Activated CD4-positive, CD25-positive, alpha-beta regulatory T cell treated with anti-CD3 and anti-CD28 coated beads, Interleukin-2, amount 50 U/mL, for 16 hours (primary cell): ENCODE measurements around the gene ROM1.
"Not testable (repeated sequence)": the region's sequence is repeated elsewhere in the genome, so short reads cannot be mapped to it uniquely, and the experiment has no call there.

ENCODE experiments used
- DNase-seq: peaks from one replicate; pipeline ENCODE4 v3.0.0-alpha.2; 2020; ENCODE audit warnings: low read depth, low spot score

ROM1 gene

DNA sequence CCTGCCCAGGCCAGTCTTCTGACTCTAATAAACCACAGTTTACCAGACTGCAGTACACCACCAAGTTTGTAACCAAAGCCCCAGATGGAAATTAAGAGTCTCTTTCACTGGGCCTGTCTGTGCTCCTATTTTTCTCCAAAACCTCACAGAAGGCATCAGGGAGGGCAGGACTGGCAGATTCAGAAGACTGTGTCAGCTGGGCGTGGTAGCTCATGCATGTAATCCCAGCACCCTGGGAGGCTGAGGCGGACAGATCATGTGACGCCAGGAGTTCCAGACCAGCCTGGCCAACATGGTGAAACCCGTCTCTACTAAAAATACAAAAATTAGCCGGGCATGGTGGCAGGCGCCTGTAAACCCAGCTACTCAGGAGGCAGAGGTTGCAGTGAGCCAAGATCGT is 27.7 kb upstream of the ROM1 start:
- not testable (repeated sequence) for DNase-seq

DNA sequence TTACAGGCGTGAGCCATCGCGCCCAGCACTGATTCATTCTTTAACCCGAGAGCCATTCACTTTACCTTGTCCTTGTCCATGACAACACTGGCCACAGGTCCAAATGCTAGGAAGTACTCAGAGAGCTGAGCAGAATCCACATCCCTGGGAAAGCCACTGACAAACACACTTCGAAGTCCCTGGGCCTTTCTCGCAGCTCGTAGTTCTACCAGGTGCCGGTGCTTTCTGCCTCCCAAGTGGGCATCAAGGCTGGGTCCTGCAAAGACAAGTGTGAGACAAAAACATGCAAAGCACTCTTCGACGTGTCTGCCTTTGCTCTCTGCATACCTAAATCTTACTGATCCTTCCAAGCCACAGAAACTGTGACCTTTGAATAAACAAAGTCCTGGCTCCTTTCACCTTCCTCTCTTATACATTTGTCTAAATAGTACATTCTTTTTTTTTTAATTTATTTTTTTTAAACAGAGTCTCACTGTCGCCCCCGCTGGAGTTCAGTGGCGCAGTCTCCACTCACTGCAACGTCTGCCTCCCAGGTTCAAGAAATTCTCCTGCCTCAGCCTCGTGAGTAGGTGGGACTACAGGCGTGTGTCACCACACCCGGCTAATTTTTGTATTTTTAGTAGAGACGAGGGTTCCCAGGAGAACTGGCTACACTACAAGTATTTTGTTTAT is 24.0 kb upstream of the ROM1 start:
- DNase-seq, result no peak

DNA sequence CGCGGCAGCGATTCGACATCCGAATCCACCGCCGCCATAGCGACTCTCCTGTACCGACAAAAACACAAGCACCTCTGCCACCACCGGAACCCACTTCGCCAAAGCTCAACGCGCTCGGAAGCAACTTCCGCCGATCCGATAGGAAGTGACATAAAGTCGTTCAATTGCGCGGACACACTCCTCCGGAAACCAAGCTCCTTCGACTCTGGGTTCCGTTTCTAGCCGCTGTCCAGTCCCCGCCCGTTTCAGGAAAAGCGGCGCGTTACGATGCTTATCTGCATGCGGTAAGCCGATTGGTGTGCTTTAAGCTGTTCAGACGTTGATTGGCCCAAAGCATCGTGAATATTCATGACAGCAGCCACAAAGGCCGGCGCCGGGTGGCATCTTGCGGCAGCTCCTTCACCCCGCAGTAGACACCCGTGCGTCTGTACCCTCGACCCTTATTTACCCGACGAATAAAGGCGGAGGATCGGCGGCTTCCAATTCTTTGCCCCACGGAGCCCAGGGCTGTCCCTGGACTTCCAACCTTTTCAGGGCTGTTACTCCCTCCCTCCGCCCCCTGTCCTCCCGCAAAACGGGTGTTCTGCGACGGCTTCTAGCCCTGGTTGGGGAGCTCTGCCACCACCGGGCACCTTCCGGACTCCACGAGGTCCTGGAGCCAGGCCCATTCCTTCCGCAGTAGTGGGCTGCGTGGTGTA is 21.5 kb upstream of the ROM1 start, which contains the start of gene TUT1:
TSS of gene TUT1 (minus strand) at position 76 of the 698 bp plus-strand sequence. CDS start at position 38, 38 bp downstream.
- peak; percentile 96 for DNase-seq

DNA sequence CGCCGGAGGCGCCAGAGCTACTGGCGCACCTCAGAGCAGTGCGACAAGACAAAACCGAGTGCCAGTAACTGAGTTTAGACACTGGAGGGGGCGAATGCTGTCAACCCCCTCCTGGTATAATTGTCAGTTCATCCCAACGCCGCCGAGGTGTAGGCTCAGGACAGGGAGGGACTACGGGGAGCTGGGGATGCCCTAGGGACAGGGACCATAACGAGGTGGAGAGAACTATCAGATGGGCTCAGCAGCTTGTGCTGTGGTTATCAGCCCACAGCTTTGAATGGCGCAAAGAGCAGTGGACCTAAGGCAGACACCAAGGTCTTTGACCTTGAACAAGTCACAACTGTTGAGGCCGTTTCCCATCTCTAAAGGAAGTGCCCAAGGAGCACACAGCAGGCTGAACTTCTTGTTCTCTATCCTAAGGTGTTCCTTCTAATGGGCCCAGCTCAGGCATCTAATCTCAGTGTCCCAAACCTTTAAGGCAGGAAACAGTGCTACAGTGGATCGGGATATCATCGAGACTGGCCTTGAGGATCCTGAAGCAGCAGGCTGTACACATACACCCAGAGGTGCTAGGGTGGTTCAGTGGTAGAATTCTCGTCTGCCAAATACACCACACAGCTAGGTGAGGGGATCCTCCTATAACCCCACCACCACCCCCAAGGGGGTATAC is 20.8 kb upstream of the ROM1 start:
- no peak for DNase-seq

DNA sequence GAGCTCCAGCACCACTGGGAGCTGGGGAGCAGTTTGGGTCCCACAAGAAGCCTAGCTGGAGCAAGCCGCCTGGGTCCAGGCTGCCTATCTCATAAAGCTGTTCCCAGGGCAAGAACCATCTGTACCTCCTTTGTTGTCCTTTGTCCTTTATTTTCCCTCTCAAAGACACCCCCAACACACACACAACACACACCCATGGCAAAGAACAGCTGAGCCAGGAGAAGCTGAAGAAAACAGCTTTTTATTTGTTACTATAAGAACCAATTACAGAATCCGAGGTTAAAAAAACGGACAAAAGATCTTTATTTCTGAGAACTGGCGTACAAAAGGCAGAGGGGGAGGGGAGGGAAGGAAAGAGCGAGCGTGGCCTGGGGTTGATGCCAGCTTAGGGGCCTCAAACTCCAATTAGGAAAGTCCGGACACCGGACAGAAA is 20.1 kb upstream of the ROM1 start:
- DNase-seq, result no peak

DNA sequence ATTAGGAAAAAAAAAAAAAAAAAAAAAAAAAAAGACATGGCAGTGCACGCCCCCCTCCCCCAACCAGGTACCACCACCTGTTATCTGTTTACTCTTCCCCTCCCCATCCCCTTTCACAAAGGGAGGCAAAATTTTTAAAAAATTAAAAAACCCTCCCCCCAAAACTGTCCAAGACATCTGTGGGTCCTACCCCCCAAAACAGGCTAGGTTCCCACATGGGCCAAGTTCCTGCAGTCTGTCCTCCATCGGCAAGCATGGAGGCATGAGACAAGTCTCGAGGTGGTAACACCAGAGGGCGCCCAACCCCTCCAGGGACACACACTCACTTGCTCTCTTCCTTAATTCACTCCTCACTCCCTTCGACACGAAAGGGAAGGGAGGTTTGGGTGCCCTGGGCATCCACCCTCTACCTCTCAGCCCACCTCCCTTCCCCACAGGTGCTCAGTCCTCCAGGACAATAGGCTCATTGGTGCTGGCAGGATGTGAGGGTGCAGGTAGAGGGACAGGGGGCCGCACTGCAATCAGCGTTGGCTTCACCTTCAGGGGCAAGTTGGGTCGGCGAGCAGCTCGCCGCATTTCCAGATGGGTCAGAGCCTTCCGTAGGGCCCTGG is 19.5 kb upstream of the ROM1 start:
- peak; percentile 55 for DNase-seq

DNA sequence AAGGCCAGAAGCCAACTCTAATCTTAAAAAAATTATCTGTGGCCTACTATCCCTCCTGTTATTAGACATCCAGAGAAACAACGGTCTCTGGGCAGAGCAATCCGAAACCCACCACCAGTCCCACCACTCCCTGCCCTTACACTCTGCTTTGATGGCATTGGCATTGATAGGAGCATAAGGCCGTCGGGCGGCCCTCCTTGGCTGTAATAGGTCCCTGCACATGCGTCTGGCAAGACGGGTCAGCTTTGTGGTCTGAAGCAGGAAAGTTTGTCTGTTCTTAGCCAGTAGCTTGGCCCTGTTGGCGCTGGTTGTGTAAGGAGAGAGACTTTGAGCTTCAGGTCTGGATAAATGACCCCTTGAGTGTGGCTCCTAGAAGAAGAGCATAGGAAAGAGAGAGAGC is 17.9 kb upstream of the ROM1 start:
- no peak for DNase-seq

DNA sequence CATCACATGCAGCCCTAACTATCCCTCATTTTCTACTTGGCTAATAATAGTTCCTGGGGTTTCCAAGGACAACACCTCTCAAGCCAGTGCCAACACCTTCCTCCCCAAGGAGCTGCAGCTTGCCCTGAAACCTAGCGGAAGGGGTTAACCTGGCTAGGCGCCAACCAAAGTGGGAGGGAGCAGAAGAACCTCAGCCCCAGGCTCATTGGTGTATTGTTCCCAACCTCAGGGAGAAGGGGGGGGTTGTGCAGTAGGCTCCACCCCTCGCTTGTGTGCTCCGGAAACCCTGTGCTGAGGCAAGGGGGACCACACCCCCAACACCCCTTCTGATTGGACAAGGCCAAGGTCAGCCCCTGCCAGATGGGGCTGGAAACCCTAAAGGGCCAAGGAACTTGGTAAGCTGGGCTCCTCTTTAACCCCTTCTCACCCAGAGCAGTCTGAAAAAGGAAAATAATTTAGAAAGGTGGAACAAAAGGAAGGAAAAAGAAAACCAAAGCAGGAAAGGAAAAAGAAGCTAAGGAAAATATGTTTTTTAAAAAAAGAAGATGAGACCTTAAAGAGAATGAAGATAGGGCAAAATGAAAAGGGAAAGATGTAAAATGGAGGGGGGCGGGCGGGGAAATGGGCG is 13.9 kb upstream of the ROM1 start:
- DNase-seq, result peak; percentile 92

DNA sequence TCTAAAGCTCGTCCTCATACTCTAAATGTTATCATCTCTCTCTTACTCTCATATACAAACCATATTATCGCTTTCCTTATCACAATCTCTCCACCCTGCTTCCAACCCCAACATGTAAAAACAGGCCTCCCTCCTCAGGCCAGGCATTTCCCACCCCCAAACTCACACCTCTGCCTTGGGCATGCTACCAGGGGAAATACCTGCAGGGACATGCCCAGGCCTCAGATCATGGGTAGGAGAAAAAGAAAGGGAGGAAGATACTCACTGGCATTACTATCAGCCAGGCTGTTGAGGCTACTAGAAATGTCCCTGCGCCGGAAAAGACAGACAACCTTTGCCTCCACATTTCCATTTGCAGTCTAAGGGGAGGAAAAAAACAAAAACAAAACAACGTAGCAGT is 13.2 kb upstream of the ROM1 start:
- DNase-seq, result no peak

DNA sequence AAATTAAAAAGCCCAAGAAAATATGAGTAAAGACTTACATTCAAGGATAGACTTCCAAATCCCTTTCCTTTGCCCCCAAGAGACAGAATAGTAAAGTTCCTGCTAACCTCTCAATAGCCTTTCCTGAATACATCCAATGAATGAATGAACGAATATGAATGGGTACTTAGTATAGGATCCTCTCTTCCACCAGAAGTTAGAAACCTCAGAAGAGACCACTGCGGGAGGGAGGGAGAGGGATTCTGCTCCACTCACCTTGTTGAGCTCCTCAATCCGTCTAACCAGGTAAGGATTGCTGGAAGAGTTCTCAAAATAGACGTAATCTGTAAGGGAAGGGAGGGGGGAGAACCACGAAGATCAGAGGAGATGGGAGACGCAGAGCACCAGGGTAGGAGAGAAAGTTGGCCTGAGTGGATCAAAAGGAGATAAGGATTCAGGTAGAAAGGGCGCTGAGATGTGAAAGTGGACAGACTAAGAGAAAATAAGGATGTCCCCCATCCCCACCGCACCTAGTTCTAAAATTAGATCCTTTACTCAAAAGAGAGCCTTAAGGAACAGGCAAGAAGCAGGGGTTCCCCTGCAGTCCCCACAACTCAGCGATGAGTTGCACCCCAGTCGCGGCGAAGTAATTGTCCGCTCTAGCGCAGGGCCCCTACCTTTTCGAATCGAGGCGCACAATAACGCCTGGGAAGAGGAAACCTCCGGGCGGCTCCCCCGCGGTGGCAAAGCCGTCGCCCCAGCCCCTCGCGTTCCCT is 12.5 kb upstream of the ROM1 start:
- DNase-seq, result no peak

DNA sequence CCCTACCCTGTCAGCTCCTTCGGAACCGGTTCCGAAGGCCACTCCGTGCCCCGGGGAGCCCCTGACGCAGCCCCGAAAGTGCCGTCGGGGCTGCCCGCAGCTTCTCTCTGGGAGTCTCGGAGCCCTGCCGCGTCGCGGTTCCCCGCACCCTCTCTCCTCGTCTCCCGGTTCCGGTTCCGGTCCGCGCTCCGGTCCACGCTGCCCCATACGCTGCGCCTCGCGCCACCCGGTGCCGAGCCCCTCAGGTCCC is 12.0 kb upstream of the ROM1 start:
- peak; percentile 10 for DNase-seq

DNA sequence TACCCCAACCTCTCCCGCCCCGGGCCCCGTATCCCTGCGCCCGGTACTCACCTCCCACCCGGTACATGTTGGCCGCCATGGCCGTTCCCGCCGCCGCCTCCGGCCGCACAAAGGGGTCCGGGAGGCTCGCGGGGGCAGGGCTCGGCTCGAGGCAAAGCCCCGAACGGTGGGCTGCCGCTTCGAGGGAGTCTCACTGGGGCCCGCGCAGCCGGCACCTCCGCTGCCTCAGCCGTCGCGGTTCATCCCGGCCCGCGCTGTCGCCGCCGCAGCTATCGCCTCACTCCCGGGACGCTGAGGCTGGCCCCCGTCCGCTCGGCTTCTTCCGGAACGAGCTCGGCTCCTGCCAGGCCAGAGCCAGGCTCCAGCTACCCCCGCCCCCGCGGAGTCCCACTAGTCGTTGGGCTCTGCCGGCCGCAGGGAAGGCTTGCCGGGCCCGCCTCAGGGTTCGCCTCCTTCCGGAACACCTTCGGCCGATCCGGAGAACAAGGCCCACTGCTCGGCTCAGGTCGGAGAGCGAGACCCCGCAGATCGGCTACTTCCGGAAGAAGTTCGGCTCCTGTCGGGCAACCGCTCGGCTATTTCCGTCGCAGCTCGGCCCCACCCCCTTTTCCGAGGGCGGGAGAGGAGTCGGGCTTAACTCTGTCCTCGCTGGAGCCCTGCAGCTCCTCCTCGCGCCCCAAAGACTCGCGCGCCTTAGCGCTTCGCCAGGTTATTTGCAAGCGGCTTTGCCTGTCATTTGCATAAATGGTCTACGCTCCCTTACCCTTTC is 11.5 kb upstream of the ROM1 start, which contains the start of gene MTA2:
TSS of gene MTA2 (minus strand) at position 494 of the 769 bp plus-strand sequence. CDS start at position 79, 415 bp downstream.
- DNase-seq, result peak; percentile 98

DNA sequence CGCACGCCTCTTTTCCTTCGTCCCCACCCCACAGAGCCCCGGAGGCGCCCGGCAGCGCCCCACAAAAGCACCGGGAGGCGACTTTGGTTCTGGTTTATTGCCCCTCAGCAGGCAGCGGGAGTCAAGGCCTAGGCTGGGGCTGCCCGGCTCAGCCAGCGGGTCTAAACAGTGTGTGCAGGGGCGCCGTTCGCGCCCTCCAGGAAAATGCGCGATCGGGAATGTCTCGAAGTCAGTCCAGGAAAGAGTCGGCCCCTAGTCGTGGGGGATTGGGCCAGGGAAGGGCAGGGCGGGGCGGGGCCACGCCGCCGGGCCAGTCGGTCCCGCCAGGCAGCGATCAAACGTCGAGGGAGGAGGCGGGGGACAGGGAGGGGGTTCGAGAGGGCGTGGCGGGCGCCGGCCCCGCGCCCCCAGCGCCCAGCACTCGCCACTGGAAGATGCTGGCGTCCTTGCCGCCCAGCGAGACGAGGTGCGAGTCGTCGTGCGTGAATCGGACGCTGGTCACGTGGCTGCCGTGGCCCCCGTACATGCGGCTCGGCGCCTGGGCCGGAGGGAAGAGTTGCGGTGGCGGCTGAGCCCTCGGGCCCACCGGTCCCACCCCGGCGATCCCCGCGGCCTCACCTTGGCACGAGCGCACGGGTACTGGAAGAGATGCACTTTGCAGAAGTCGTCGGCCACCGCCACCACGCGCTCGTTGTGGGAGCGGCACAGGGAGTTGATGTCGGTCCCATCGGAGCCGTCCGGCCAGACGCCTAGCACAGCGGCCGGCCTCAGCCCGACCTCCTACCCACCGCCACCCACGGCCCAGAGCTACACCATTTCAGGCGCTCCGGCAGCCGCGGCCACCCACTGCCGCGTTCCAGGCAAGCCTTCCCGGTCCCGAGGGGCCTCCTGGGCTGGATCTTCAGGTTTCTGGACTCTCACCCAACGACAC is 10.7 kb upstream of the ROM1 start:
- no peak for DNase-seq

DNA sequence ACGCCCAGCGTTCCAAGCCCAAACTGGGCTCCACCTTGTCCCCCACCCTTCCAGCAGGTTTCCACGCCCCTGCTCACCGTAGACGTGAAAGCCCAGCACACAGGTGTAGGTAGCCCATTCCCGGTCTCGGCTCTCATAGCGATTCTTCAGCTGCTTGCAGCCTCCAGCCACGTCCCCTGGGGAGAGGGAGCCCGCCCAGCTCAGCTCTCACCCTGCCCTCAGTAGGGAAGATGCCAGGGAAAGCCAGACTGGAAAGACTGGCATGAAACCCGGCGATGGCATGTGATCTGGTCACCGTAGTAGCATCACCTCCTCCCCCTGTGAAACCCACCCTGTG is 10.0 kb upstream of the ROM1 start:
- no peak for DNase-seq

DNA sequence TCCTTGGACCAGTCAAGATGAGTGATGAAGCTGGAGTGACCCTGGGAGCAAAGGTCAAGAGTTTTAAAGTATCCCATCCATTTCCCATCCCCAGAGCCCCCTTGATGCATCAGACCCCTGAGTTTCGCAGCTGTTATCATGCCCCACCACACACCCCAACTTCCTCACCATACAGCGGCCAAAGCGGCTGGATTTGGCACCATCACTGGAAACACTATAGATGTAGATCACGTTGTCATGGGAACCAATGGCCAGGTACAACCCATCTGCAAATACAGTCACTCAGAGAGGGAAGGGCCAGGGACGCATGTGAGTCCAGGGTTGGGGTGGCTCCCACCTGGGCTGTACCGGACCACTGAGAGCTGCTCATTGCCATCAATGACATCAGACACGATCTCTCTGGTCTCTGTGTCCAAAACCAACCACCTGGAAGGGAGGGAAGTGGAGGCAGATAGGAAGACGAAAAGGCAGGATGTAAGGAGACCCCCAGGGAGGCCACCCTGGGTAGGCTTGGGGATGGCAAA is 9.2 kb upstream of the ROM1 start:
- DNase-seq, result no peak

DNA sequence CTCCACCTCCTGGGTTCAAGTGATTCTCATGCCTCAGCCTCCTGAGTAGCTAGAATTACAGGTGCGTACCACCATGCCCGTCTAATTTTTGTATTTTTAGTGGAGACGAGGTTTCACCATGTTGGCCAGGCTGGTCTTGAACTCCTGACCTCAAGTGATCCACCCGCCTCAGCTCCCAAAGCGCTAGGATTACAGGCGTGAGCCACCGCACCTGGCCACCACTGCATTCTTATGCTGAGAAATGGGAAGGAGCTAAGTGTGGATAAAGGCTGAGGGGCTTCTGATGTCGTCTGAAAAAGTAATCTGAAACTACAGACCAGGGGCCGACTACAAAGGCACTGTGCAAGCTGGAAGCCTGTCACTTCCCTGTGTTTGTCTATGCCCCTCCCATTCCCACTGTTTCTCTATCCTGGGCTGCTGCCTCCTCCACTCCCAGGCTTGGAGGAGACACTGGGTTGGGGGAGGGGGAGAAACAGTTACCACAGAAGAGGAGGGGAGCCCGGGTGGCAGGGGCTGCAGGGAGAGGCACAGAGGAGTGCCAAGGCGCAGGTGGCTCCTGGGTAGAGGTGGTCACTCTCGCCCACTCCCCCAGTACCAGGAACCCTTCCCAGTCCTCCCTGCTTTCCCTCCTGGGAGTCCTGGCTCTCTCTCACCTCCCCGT is 8.5 kb upstream of the ROM1 start:
- no peak for DNase-seq

DNA sequence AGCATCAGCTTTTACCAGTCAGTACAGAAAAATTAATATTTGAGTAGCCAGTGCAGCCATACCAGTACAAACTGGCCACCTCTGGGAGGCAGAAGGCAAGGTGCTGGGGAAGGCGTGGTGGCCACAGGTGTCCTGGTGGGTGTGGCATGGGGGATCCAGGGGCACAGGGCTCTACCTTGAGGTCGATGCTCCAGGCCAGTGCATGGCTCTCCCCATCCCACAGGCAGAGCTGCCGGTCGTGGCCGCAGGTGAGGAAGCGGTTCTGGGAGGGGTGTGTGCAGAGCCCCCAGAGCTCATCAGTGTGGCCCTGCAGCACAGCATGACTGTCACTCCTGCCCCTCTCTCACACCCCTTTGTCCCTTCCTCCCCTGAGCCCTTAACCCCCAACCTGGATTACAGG is 7.6 kb upstream of the ROM1 start:
- no peak for DNase-seq

DNA sequence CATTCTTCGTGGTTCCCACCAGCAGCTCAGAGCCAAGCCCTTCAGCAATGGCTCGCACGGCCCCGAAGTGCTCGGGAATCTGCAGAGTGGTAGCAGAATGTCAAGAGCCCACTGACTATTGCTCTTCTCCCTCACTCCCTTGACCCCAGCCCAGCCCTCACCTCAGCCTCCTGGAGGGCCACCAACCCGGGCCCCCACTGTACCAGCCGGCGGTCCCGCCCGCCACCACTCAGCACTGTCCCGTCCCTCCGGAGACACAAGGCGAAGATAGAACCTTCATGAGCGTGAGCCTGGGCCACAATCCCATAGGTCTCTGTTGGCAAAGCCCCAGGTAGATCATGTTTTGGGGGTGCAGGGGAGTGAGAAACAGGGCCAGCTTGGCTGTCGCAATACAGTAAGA is 7.2 kb upstream of the ROM1 start:
- no peak for DNase-seq

DNA sequence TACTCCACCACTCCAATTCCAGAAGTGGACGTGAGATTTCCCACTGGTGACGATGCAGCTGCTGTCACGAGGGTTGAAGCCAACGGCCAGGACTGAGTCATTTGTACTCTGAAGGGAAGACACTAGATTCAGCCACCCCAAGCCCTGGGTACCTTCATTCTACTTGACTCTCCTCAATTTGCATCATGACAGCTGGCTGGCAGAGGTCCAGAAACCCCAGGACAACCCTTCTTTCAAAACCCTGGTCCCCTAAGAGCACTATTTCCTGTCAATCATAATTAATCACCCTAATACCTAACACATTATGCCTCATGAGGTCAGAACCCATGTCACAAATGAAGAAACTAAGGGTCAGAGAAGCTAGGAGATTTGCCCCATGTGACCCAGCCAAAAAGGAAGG is 5.3 kb upstream of the ROM1 start:
- DNase-seq, result no peak
